HepG2 (cell line): ENCODE data around the gene BATF2. TPM values are rescaled to one million over a fixed set of nuclear protein-coding genes. Genes with fewer than 3 reads are reported as not detected.

Experiments used
- ATF2 ChIP-seq: sonication (generic); formaldehyde crosslinking; IDR thresholded peaks from 2 replicates; pipeline ENCODE4 v1.4.0; 2020; ENCODE audit warnings: missing genetic modification reagents
- CBX5 ChIP-seq: sonication (generic); formaldehyde crosslinking; IDR thresholded peaks from 2 replicates; pipeline ENCODE4 v1.4.0; 2020; ENCODE audit warnings: missing genetic modification reagents, borderline replicate concordance
- DRAP1 ChIP-seq: IDR thresholded peaks from 2 replicates; pipeline ENCODE4 v1.6.1; 2016; ENCODE audit warnings: missing genetic modification reagents, missing compliant biosample characterization
- HNF4G ChIP-seq, 2 experiments: sonication (generic) in 1 of 2; formaldehyde crosslinking in 1 of 2; IDR thresholded peaks; 2 replicates each; pipeline versions ENCODE4 v1.4.0 to v1.6.1; 2011 to 2020; ENCODE audit warnings: borderline replicate concordance in 2 of 2, low read depth in 2 of 2, mild to moderate bottlenecking in 2 of 2, low read length in 1 of 2, missing genetic modification reagents in 1 of 2, moderate library complexity in 1 of 2
- KDM2A ChIP-seq: sonication (generic); formaldehyde crosslinking; IDR thresholded peaks from 2 replicates; pipeline ENCODE4 v1.4.0; 2020; ENCODE audit warnings: low read depth, missing genetic modification reagents, borderline replicate concordance
- RBM22 ChIP-seq: fragments of 200-400 bp; formaldehyde crosslinking; optimal IDR thresholded peaks from 2 replicates; pipeline ENCODE3; 2017; ENCODE audit warnings: mild to moderate bottlenecking, low read length, moderate library complexity
- SP140L ChIP-seq: sonication (generic); formaldehyde crosslinking; IDR thresholded peaks from 2 replicates; pipeline ENCODE4 v1.4.0; 2020; ENCODE audit warnings: missing genetic modification reagents, borderline replicate concordance
- TEAD3 ChIP-seq: optimal IDR thresholded peaks from 2 replicates; pipeline ENCODE3; 2016; ENCODE audit warnings: borderline replicate concordance
- XRCC5 ChIP-seq: fragments of 200-400 bp; formaldehyde crosslinking; optimal IDR thresholded peaks from 2 replicates; pipeline ENCODE3; 2017; ENCODE audit warnings: mild to moderate bottlenecking, low read length
- ZBED4 ChIP-seq: sonication (generic); formaldehyde crosslinking; IDR thresholded peaks from 2 replicates; pipeline ENCODE4 v1.4.0; 2020; ENCODE audit warnings: missing genetic modification reagents, borderline replicate concordance
- ZBTB8A ChIP-seq: sonication (generic); formaldehyde crosslinking; IDR thresholded peaks from 2 replicates; pipeline ENCODE4 v1.4.0; 2020; ENCODE audit warnings: mild to moderate bottlenecking, low read depth, missing genetic modification reagents, borderline replicate concordance
- ZFP36 ChIP-seq: fragments of 150-350 bp; IDR thresholded peaks from 2 replicates; pipeline ENCODE4 v1.6.1; 2018; ENCODE audit warnings: borderline replicate concordance, low read length, low read depth; ENCODE audit not compliant: partially characterized antibody
- ZNF251 ChIP-seq: sonication (generic); formaldehyde crosslinking; IDR thresholded peaks from 2 replicates; pipeline ENCODE4 v1.9.0; 2021; ENCODE audit warnings: mild to moderate bottlenecking, missing genetic modification reagents
- ZNF343 ChIP-seq: sonication (generic); formaldehyde crosslinking; IDR thresholded peaks from 2 replicates; pipeline ENCODE4 v1.4.0; 2020; ENCODE audit warnings: mild to moderate bottlenecking, missing genetic modification reagents
- ZNF496 ChIP-seq: sonication (generic); formaldehyde crosslinking; IDR thresholded peaks from 2 replicates; pipeline ENCODE4 v1.8.1; 2023; ENCODE audit warnings: mild to moderate bottlenecking, moderate library complexity, missing genetic modification reagents; ENCODE audit not compliant: insufficient replicate concordance
- ZNF556 ChIP-seq: sonication (generic); formaldehyde crosslinking; IDR thresholded peaks from 2 replicates; pipeline ENCODE4 v1.4.0; 2020; ENCODE audit warnings: mild to moderate bottlenecking, missing genetic modification reagents, borderline replicate concordance
- ZNF777 ChIP-seq: sonication (generic); formaldehyde crosslinking; IDR thresholded peaks from 2 replicates; pipeline ENCODE4 v1.4.0; 2020; ENCODE audit warnings: missing genetic modification reagents
- polyA plus RNA-seq, 8 experiments: library from polyadenylated mRNA; depleted of rRNA in 3 of 8; stranded (reverse) in 7 of 8; unstranded in 1 of 8; fragments of >200 nt; fragmentation: Illumina TruSeq in 4 of 8; extraction: Trizol in 4 of 8; gene quantifications; 2 replicates each; pipeline versions ENCODE4 v1.2.1 to v1.2.3, GENCODE V29; 2011 to 2016; ENCODE audit warnings: low read depth in 4 of 8, missing spikeins in 1 of 8, mixed read lengths in 1 of 8; ENCODE audit not compliant: insufficient read depth in 1 of 8
- total RNA-seq, 5 experiments: library from RNA; depleted of rRNA; stranded (reverse); fragments of >200 nt; fragmentation: Illumina TruSeq; extraction: Trizol; gene quantifications; 2 replicates each; pipeline ENCODE4 v1.2.3, GENCODE V29; 2016; ENCODE audit warnings: low read depth in 1 of 5
- TF ChIP-seq, protein P1 (sequence below): sonication (generic); formaldehyde crosslinking; IDR thresholded peaks from 2 replicates; pipeline ENCODE4 v1.5.0; 2020; ENCODE audit warnings: mild to moderate bottlenecking, missing genetic modification reagents, borderline replicate concordance

The BATF2 gene
- total and polyA plus RNA-seq, 2 of the 13 experiments (the other 11 are each of a cell fraction or from before 2014, with no cell fraction given) = 2.8 to 3.9 TPM

GRCh38 chr11:64996710-64997380, at the start of gene BATF2 (continued):
- peak; percentile 74; the same call in 1 of the 2 replicates for TF ChIP-seq ZBED4 (CRISPR knock-in tag)
- TF ChIP-seq HNF4G (IDR thresholded peaks at IDR 0.05; ENCODE audit: borderline replicate concordance, low read depth, low read length) = peak; percentile 56; the same call in 1 of the 2 replicates
- TF ChIP-seq HNF4G (CRISPR knock-in tag; IDR thresholded peaks at IDR 0.05; ENCODE audit: borderline replicate concordance, low read depth) = peak; percentile 59
- 0 out of 2 replicates have a peak, but pooled peaks have one; percentile 45 for TF ChIP-seq ATF2
- peak; percentile 36 for TF ChIP-seq TEAD3 (CRISPR knock-in tag)
- TF ChIP-seq ZNF496 = no peak
- TF ChIP-seq, protein P1, sequence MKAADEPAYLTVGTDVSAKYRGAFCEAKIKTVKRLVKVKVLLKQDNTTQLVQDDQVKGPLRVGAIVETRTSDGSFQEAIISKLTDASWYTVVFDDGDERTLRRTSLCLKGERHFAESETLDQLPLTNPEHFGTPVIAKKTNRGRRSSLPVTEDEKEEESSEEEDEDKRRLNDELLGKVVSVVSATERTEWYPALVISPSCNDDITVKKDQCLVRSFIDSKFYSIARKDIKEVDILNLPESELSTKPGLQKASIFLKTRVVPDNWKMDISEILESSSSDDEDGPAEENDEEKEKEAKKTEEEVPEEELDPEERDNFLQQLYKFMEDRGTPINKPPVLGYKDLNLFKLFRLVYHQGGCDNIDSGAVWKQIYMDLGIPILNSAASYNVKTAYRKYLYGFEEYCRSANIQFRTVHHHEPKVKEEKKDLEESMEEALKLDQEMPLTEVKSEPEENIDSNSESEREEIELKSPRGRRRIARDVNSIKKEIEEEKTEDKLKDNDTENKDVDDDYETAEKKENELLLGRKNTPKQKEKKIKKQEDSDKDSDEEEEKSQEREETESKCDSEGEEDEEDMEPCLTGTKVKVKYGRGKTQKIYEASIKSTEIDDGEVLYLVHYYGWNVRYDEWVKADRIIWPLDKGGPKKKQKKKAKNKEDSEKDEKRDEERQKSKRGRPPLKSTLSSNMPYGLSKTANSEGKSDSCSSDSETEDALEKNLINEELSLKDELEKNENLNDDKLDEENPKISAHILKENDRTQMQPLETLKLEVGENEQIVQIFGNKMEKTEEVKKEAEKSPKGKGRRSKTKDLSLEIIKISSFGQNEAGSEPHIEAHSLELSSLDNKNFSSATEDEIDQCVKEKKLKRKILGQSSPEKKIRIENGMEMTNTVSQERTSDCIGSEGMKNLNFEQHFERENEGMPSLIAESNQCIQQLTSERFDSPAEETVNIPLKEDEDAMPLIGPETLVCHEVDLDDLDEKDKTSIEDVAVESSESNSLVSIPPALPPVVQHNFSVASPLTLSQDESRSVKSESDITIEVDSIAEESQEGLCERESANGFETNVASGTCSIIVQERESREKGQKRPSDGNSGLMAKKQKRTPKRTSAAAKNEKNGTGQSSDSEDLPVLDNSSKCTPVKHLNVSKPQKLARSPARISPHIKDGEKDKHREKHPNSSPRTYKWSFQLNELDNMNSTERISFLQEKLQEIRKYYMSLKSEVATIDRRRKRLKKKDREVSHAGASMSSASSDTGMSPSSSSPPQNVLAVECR (CRISPR knock-in tag) = peak; percentile 87; the same call in 1 of the 2 replicates
- no peak for TF ChIP-seq ZNF777
- 0 out of 2 replicates have a peak, but pooled peaks have one; percentile 32 for TF ChIP-seq ZNF343 (CRISPR knock-in tag)
- TF ChIP-seq ZNF251 = no peak
- 0 out of 2 replicates have a peak, but pooled peaks have one; percentile 51 for TF ChIP-seq KDM2A (CRISPR knock-in tag)
- peak; percentile 85 for TF ChIP-seq XRCC5
- peak; percentile 71; the same call in 1 of the 2 replicates for TF ChIP-seq ZNF556
- TF ChIP-seq RBM22 = no peak
- no peak for TF ChIP-seq SP140L
- no peak for TF ChIP-seq ZBTB8A
- peak; percentile 65; the same call in 1 of the 2 replicates for TF ChIP-seq CBX5
- peak; percentile 94 for TF ChIP-seq DRAP1 (CRISPR knock-in tag)
- no peak for TF ChIP-seq ZFP36
